NB4 (cell line): ENCODE data around the gene RNF152.

Experiments
- DNase-seq: peaks from one replicate; pipeline ENCODE4 v3.0.0; 2010; ENCODE audit warnings: low read depth
- H3K4me3 ChIP-seq: one replicate; pipeline ENCODE4 v1.5.1; 2011; ENCODE audit warnings: mild to moderate bottlenecking, low read depth, low read length, moderate library complexity
- MAX ChIP-seq: IDR thresholded peaks from 2 replicates; pipeline ENCODE4 v1.6.1; 2011; ENCODE audit warnings: low read depth, low read length
- MYC ChIP-seq: IDR thresholded peaks from 2 replicates; pipeline ENCODE4 v1.6.1; 2011; ENCODE audit warnings: low read depth, low read length
- POLR2A ChIP-seq: IDR thresholded peaks from 2 replicates; pipeline ENCODE4 v1.6.1; 2011; ENCODE audit warnings: mild to moderate bottlenecking; ENCODE audit not compliant: insufficient read length; ENCODE audit errors: extremely low read depth
- TF ChIP-seq, protein P1 (sequence below): IDR thresholded peaks from one replicate; pipeline ENCODE4 v1.5.1; 2012; ENCODE audit warnings: low read depth, low read length

RNF152 gene

GRCh38 chr18:61926532-61926931, 33.7 kb upstream of the RNF152 start:
- no peak overlapping the region for H3K4me3 ChIP-seq
- no peak for DNase-seq
- TF ChIP-seq, protein P1, sequence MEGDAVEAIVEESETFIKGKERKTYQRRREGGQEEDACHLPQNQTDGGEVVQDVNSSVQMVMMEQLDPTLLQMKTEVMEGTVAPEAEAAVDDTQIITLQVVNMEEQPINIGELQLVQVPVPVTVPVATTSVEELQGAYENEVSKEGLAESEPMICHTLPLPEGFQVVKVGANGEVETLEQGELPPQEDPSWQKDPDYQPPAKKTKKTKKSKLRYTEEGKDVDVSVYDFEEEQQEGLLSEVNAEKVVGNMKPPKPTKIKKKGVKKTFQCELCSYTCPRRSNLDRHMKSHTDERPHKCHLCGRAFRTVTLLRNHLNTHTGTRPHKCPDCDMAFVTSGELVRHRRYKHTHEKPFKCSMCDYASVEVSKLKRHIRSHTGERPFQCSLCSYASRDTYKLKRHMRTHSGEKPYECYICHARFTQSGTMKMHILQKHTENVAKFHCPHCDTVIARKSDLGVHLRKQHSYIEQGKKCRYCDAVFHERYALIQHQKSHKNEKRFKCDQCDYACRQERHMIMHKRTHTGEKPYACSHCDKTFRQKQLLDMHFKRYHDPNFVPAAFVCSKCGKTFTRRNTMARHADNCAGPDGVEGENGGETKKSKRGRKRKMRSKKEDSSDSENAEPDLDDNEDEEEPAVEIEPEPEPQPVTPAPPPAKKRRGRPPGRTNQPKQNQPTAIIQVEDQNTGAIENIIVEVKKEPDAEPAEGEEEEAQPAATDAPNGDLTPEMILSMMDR: no peak
- TF ChIP-seq MAX (no peak), MYC (no peak), POLR2A (no peak)

GRCh38 chr18:61924550-61924949, 31.7 kb upstream of the RNF152 start:
- no peak overlapping the region for H3K4me3 ChIP-seq
- DNase-seq: no peak
- TF ChIP-seq MAX: no peak
- TF ChIP-seq MYC: no peak
- TF ChIP-seq POLR2A: no peak
- TF ChIP-seq, protein P1: no peak

DNA sequence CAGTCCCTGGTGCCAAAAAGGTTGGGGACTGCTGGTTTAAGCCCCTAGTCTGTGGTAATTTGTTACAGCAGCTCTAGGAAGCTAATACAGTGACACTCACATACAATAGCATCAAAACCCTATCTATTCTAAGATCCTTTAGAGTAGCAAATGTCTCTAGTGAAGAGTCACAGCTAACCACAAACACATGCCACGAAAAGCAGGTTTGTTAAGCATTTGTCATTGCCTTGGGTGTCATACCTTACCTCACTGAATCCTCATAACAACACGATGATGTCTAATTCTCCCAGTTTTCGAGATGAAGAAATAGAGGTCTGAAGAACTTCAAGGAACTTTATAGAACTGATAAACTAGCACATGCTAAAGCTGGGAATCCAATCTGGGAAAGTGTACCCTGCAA, 29.6 kb upstream of the RNF152 start:
- H3K4me3 ChIP-seq: no peak overlapping the region
- no peak for TF ChIP-seq MYC
- no peak for TF ChIP-seq MAX
- no peak for TF ChIP-seq POLR2A
- TF ChIP-seq, protein P1: no peak
- DNase-seq: no peak

DNA sequence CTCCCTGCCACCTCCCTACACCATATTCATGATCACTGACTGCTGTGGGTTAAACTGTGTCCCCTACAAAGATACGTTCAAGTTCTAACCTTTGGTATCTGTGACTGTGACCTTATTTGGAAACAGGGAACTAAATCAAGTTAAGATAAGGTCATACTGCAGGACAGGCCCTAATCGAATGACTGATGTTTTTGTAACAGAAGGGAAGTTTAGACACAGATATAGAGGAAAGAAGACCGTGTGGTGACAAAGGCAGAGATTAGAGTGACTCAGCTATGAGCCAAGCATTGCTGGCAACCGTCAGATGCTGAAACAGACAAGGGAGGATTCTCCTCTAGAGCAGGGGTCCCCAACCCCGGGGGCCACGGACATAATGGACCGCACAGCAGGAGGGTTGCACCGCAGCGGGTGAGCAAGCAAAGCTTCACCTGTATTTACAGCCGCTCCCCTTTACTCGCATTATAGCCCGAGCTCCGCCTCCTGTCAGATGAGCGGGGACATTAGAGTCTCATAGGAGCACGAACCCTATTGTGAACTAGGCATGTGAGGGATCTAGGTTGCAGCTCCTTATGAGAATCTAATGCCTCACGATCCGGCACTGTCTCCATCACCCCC, 28.9 kb upstream of the RNF152 start:
- DNase-seq: peak; percentile 12
- H3K4me3 ChIP-seq: no peak overlapping the region
- TF ChIP-seq MYC (no peak), MAX (no peak), POLR2A (no peak)
- TF ChIP-seq, protein P1: no peak

DNA sequence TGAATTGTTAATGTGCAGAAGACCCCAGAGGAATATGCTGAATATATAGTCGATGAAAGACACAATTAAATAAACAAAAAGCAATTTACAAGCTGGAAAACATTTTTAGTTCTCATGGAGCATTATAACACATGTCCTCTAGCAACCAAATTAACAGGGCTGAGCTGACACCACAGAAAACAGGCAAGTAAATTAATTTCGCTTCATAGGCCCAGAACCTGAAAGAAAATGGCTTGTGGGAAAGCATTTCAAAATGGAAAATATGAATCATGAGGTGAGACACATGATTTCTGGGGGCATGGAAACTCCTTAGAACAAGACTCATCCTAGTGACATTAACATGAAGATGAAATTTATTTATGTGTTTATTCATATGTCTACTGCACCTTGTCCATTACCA, 25.0 kb upstream of the RNF152 start:
- DNase-seq: no peak
- no peak overlapping the region for H3K4me3 ChIP-seq
- TF ChIP-seq MAX (no peak), MYC (no peak), POLR2A (no peak)
- TF ChIP-seq, protein P1: no peak

DNA sequence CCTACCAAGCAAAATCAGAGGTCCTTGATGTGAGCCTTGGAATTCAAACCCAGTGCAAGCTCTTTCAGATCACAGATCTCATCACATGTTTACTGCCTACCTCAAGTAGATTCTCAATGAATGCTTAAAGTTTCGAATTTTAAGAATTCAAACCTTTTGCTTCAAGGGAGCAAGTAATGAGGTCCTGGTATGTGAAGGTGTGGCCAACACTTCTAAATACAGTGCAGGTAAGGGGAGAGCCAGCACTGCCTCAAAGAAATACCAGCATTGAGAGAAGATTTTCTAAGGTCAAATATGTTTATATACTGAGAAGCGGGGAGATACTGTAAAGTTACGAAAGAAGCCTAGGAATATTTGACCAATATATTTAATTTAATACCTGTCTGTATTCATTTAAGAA, 19.7 kb upstream of the RNF152 start:
- no peak overlapping the region for H3K4me3 ChIP-seq
- TF ChIP-seq, protein P1: no peak
- no peak for TF ChIP-seq MAX
- TF ChIP-seq MYC: no peak
- DNase-seq: no peak
